Astrocyte (in vitro differentiated cells and primary cell): ENCODE measurements around the gene TTC22. TPM values are rescaled to one million over a fixed set of nuclear protein-coding genes. Genes with fewer than 3 reads are reported as not detected.

Experiments
- DNase-seq: peaks from one replicate; pipeline ENCODE4 v3.0.0-alpha.2; 2010; ENCODE audit warnings: low read depth
- FAIRE-seq: peaks from 2 replicates; lab custom pipeline; 2011; peaks lifted over from hg19 to GRCh38; lab: Jason Lieb, UNC
- H2AFZ ChIP-seq: 2 replicates; pipeline ENCODE4 v1.6.0; 2012; ENCODE audit warnings: low read depth, low read length, inconsistent platforms
- H3K27ac ChIP-seq: 2 replicates; pipeline ENCODE4 v1.5.1; 2011; ENCODE audit warnings: low read depth, low read length, inconsistent platforms
- H3K27me3 ChIP-seq: 2 replicates; pipeline ENCODE4 v1.6.0; 2011; ENCODE audit warnings: low read length, inconsistent platforms; ENCODE audit not compliant: insufficient read depth
- H3K36me3 ChIP-seq: 2 replicates; pipeline ENCODE4 v1.5.1; 2011; ENCODE audit warnings: low read length, inconsistent platforms; ENCODE audit not compliant: insufficient read depth
- H3K4me1 ChIP-seq: 2 replicates; pipeline ENCODE4 v1.5.1; 2011; ENCODE audit warnings: low read length, inconsistent platforms; ENCODE audit not compliant: insufficient read depth
- H3K4me2 ChIP-seq: 2 replicates; pipeline ENCODE4 v1.6.0; 2012; ENCODE audit warnings: low read length, inconsistent platforms
- H3K4me3 ChIP-seq: 2 replicates; pipeline ENCODE4 v1.5.1; 2011; ENCODE audit warnings: low read depth, mild to moderate bottlenecking, low read length, inconsistent platforms; ENCODE audit not compliant: insufficient read depth
- H3K79me2 ChIP-seq: 2 replicates; pipeline ENCODE4 v1.6.0; 2012; ENCODE audit warnings: mild to moderate bottlenecking, low read length, inconsistent platforms; ENCODE audit not compliant: insufficient read depth
- H3K9ac ChIP-seq: 2 replicates; pipeline ENCODE4 v1.6.0; 2012; ENCODE audit warnings: mild to moderate bottlenecking, low read length, inconsistent platforms
- H3K9me3 ChIP-seq: 2 replicates; pipeline ENCODE4 v1.5.1; 2012; ENCODE audit warnings: low read depth, mild to moderate bottlenecking, low read length, inconsistent platforms; ENCODE audit not compliant: insufficient read depth
- H4K20me1 ChIP-seq: 2 replicates; pipeline ENCODE4 v1.6.0; 2012; ENCODE audit warnings: low read length, inconsistent platforms; ENCODE audit not compliant: insufficient read depth
- H3K27ac Mint-ChIP-seq: one replicate; pipeline ENCODE4 v1.8.0; 2021; ENCODE audit warnings: mild to moderate bottlenecking, mixed read lengths; ENCODE audit not compliant: unreplicated experiment
- H3K27me3 Mint-ChIP-seq: one replicate; pipeline ENCODE4 v1.8.0; 2021; ENCODE audit warnings: low read depth, mixed read lengths; ENCODE audit not compliant: unreplicated experiment
- H3K36me3 Mint-ChIP-seq: one replicate; pipeline ENCODE4 v1.8.0; 2021; ENCODE audit warnings: low read depth, mixed read lengths; ENCODE audit not compliant: unreplicated experiment
- H3K4me1 Mint-ChIP-seq: one replicate; pipeline ENCODE4 v1.8.0; 2021; ENCODE audit warnings: low read depth, mixed read lengths; ENCODE audit not compliant: unreplicated experiment
- H3K4me3 Mint-ChIP-seq: one replicate; pipeline ENCODE4 v1.8.0; 2021; ENCODE audit warnings: mild to moderate bottlenecking, moderate library complexity, mixed read lengths; ENCODE audit not compliant: unreplicated experiment
- H3K9me3 Mint-ChIP-seq: one replicate; pipeline ENCODE4 v1.8.0; 2021; ENCODE audit warnings: mild to moderate bottlenecking, mixed read lengths; ENCODE audit not compliant: unreplicated experiment
- CTCF ChIP-seq: IDR thresholded peaks from 2 replicates; pipeline ENCODE4 v1.5.1; 2011; ENCODE audit warnings: low read depth, mild to moderate bottlenecking, inconsistent platforms, low read length, moderate library complexity; ENCODE audit not compliant: insufficient read depth
- EZH2 ChIP-seq: IDR thresholded peaks from 2 replicates; pipeline ENCODE4 v1.6.1; 2012; ENCODE audit warnings: mild to moderate bottlenecking, low read length, inconsistent platforms; ENCODE audit not compliant: insufficient read depth
- total RNA-seq: library from RNA; stranded (reverse); gene quantifications from 2 replicates; pipeline ENCODE4 v1.2.1, GENCODE V29; 2021

The TTC22 gene
- total RNA-seq, 1 donor from 2014 or later: not detected

GRCh38 chr1:54819733-54820132 is 18.6 kb upstream of the TTC22 start:
- Histone ChIP-seq H3K4me2 (no peak overlapping the region), H3K27me3 (peaks cover 3% of the 10 kb centered on the region), H3K36me3 (no peaks in the 10 kb centered on the region), H3K9me3 (no peaks in the 10 kb centered on the region), H3K4me1 (no peaks in the 10 kb centered on the region), H3K27ac (no peak overlapping the region), H3K79me2 (no peaks in the 10 kb centered on the region), H4K20me1 (no peaks in the 10 kb centered on the region), H3K9ac (no peak overlapping the region), H2AFZ (no peak overlapping the region), H3K4me3 (no peak overlapping the region)
- Mint-ChIP-seq H3K9me3 (peaks cover 8% of the 10 kb centered on the region), H3K27me3 (peaks cover 17% of the 10 kb centered on the region), H3K4me3 (no peak overlapping the region), H3K4me1 (no peaks in the 10 kb centered on the region), H3K36me3 (no peaks in the 10 kb centered on the region), H3K27ac (no peak overlapping the region)
- FAIRE-seq (no peak), DNase-seq (no peak)
- no peak for TF ChIP-seq CTCF
- TF ChIP-seq EZH2: no peak

- no peak for FAIRE-seq
- H3K4me2 ChIP-seq: no peak overlapping the region
- no peak overlapping the region for H3K27ac ChIP-seq
- H2AFZ ChIP-seq: no peak overlapping the region
- Mint-ChIP-seq H3K27ac (no peak overlapping the region), H3K36me3 (no peaks in the 10 kb centered on the region), H3K4me3 (no peak overlapping the region), H3K9me3 (peaks cover 6% of the 10 kb centered on the region), H3K27me3 (peaks cover 17% of the 10 kb centered on the region), H3K4me1 (no peaks in the 10 kb centered on the region)
- no peak for DNase-seq
- H3K9me3 ChIP-seq: no peaks in the 10 kb centered on the region
- H3K4me1 ChIP-seq: no peaks in the 10 kb centered on the region
- H3K9ac ChIP-seq: no peak overlapping the region
- H3K79me2 ChIP-seq: no peaks in the 10 kb centered on the region
- TF ChIP-seq EZH2 (no peak), CTCF (no peak)
- no peaks in the 10 kb centered on the region for H4K20me1 ChIP-seq
- H3K4me3 ChIP-seq: no peak overlapping the region
- peaks cover 3% of the 10 kb centered on the region for H3K27me3 ChIP-seq
- no peaks in the 10 kb centered on the region for H3K36me3 ChIP-seq
These were observed 18.0 kb upstream of the TTC22 start for GRCh38 chr1:54819195-54819536.

- Histone ChIP-seq H3K4me1 (no peaks in the 10 kb centered on the region), H3K9ac (no peak overlapping the region), H3K27ac (no peak overlapping the region), H3K79me2 (no peaks in the 10 kb centered on the region), H3K27me3 (peaks cover 3% of the 10 kb centered on the region), H4K20me1 (no peaks in the 10 kb centered on the region), H2AFZ (no peak overlapping the region), H3K9me3 (no peaks in the 10 kb centered on the region), H3K4me2 (no peak overlapping the region), H3K4me3 (no peak overlapping the region), H3K36me3 (no peaks in the 10 kb centered on the region)
- TF ChIP-seq CTCF (no peak), EZH2 (no peak)
- Mint-ChIP-seq H3K27ac (no peak overlapping the region), H3K27me3 (peaks cover 17% of the 10 kb centered on the region), H3K9me3 (peaks cover 5% of the 10 kb centered on the region), H3K4me1 (no peaks in the 10 kb centered on the region), H3K36me3 (no peaks in the 10 kb centered on the region), H3K4me3 (no peak overlapping the region)
- DNase-seq: no peak
- FAIRE-seq: no peak
These were observed 17.5 kb upstream of the TTC22 start for GRCh38 chr1:54818461-54819194.
